Astrocyte (in vitro differentiated cells and primary cell): ENCODE results near the gene IQSEC3. TPM values are rescaled to one million over a fixed set of nuclear protein-coding genes. Genes with fewer than 3 reads are reported as not detected.

ENCODE experiments used
- DNase-seq: peaks from one replicate; pipeline ENCODE4 v3.0.0-alpha.2; 2010; ENCODE audit warnings: low read depth
- FAIRE-seq: peaks from 2 replicates; lab custom pipeline; 2011; peaks lifted over from hg19 to GRCh38; lab: Jason Lieb, UNC
- H2AFZ ChIP-seq: 2 replicates; pipeline ENCODE4 v1.6.0; 2012; ENCODE audit warnings: low read depth, low read length, inconsistent platforms
- H3K27ac ChIP-seq: 2 replicates; pipeline ENCODE4 v1.5.1; 2011; ENCODE audit warnings: low read depth, low read length, inconsistent platforms
- H3K27me3 ChIP-seq: 2 replicates; pipeline ENCODE4 v1.6.0; 2011; ENCODE audit warnings: low read length, inconsistent platforms; ENCODE audit not compliant: insufficient read depth
- H3K36me3 ChIP-seq: 2 replicates; pipeline ENCODE4 v1.5.1; 2011; ENCODE audit warnings: low read length, inconsistent platforms; ENCODE audit not compliant: insufficient read depth
- H3K4me1 ChIP-seq: 2 replicates; pipeline ENCODE4 v1.5.1; 2011; ENCODE audit warnings: low read length, inconsistent platforms; ENCODE audit not compliant: insufficient read depth
- H3K4me2 ChIP-seq: 2 replicates; pipeline ENCODE4 v1.6.0; 2012; ENCODE audit warnings: low read length, inconsistent platforms
- H3K4me3 ChIP-seq: 2 replicates; pipeline ENCODE4 v1.5.1; 2011; ENCODE audit warnings: low read depth, mild to moderate bottlenecking, low read length, inconsistent platforms; ENCODE audit not compliant: insufficient read depth
- H3K79me2 ChIP-seq: 2 replicates; pipeline ENCODE4 v1.6.0; 2012; ENCODE audit warnings: mild to moderate bottlenecking, low read length, inconsistent platforms; ENCODE audit not compliant: insufficient read depth
- H3K9ac ChIP-seq: 2 replicates; pipeline ENCODE4 v1.6.0; 2012; ENCODE audit warnings: mild to moderate bottlenecking, low read length, inconsistent platforms
- H3K9me3 ChIP-seq: 2 replicates; pipeline ENCODE4 v1.5.1; 2012; ENCODE audit warnings: low read depth, mild to moderate bottlenecking, low read length, inconsistent platforms; ENCODE audit not compliant: insufficient read depth
- H4K20me1 ChIP-seq: 2 replicates; pipeline ENCODE4 v1.6.0; 2012; ENCODE audit warnings: low read length, inconsistent platforms; ENCODE audit not compliant: insufficient read depth
- H3K27ac Mint-ChIP-seq: one replicate; pipeline ENCODE4 v1.8.0; 2021; ENCODE audit warnings: mild to moderate bottlenecking, mixed read lengths; ENCODE audit not compliant: unreplicated experiment
- H3K27me3 Mint-ChIP-seq: one replicate; pipeline ENCODE4 v1.8.0; 2021; ENCODE audit warnings: low read depth, mixed read lengths; ENCODE audit not compliant: unreplicated experiment
- H3K36me3 Mint-ChIP-seq: one replicate; pipeline ENCODE4 v1.8.0; 2021; ENCODE audit warnings: low read depth, mixed read lengths; ENCODE audit not compliant: unreplicated experiment
- H3K4me1 Mint-ChIP-seq: one replicate; pipeline ENCODE4 v1.8.0; 2021; ENCODE audit warnings: low read depth, mixed read lengths; ENCODE audit not compliant: unreplicated experiment
- H3K4me3 Mint-ChIP-seq: one replicate; pipeline ENCODE4 v1.8.0; 2021; ENCODE audit warnings: mild to moderate bottlenecking, moderate library complexity, mixed read lengths; ENCODE audit not compliant: unreplicated experiment
- H3K9me3 Mint-ChIP-seq: one replicate; pipeline ENCODE4 v1.8.0; 2021; ENCODE audit warnings: mild to moderate bottlenecking, mixed read lengths; ENCODE audit not compliant: unreplicated experiment
- EZH2 ChIP-seq: IDR thresholded peaks from 2 replicates; pipeline ENCODE4 v1.6.1; 2012; ENCODE audit warnings: mild to moderate bottlenecking, low read length, inconsistent platforms; ENCODE audit not compliant: insufficient read depth
- total RNA-seq: library from RNA; stranded (reverse); gene quantifications from 2 replicates; pipeline ENCODE4 v1.2.1, GENCODE V29; 2021
- TF ChIP-seq, protein P1 (sequence below): IDR thresholded peaks from 2 replicates; pipeline ENCODE4 v1.5.1; 2011; ENCODE audit warnings: low read depth, mild to moderate bottlenecking, inconsistent platforms, low read length, moderate library complexity; ENCODE audit not compliant: insufficient read depth

The IQSEC3 gene
- total RNA-seq, 1 donor from 2014 or later = 0.34 TPM

DNA sequence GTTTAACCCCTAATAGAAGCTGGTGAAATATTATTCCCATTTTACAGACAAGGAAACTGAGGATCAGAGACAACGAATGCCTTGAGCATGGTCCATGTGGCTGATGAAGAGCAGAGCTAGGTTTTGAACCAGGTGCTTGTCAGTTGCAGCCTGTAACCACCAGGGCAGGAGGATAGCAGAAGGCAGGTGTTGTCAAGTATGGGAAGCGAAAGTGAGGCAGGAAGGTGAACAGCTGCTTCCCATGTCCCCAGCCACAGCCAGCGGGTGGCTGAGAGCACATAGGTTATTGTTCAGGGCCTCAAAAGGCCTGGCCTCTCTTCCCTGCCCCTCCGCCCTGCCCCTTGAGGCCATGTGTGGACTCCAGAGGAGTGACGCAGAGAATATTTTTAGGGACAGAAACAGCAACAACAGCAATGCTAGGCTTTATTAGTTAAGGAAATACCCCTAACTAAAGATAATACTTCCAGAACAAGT, 39.6 kb downstream of the IQSEC3 start:
- no peak for TF ChIP-seq EZH2
- TF ChIP-seq, protein P1, sequence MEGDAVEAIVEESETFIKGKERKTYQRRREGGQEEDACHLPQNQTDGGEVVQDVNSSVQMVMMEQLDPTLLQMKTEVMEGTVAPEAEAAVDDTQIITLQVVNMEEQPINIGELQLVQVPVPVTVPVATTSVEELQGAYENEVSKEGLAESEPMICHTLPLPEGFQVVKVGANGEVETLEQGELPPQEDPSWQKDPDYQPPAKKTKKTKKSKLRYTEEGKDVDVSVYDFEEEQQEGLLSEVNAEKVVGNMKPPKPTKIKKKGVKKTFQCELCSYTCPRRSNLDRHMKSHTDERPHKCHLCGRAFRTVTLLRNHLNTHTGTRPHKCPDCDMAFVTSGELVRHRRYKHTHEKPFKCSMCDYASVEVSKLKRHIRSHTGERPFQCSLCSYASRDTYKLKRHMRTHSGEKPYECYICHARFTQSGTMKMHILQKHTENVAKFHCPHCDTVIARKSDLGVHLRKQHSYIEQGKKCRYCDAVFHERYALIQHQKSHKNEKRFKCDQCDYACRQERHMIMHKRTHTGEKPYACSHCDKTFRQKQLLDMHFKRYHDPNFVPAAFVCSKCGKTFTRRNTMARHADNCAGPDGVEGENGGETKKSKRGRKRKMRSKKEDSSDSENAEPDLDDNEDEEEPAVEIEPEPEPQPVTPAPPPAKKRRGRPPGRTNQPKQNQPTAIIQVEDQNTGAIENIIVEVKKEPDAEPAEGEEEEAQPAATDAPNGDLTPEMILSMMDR = no peak
- no peak overlapping the region for H3K4me3 ChIP-seq
- peaks cover 3% of the 10 kb centered on the region for H3K36me3 Mint-ChIP-seq
- H2AFZ ChIP-seq = no peak overlapping the region
- H3K27ac ChIP-seq = no peak overlapping the region
- H3K27ac Mint-ChIP-seq = no peak overlapping the region
- H3K27me3 ChIP-seq = peaks cover 9% of the 10 kb centered on the region
- no peaks in the 10 kb centered on the region for H3K79me2 ChIP-seq
- H3K4me1 Mint-ChIP-seq = peaks cover 4% of the 10 kb centered on the region
- peaks cover 28% of the 10 kb centered on the region for H3K27me3 Mint-ChIP-seq
- no peak for FAIRE-seq
- no peaks in the 10 kb centered on the region for H3K9me3 Mint-ChIP-seq
- no peaks in the 10 kb centered on the region for H3K36me3 ChIP-seq
- H3K9ac ChIP-seq = no peak overlapping the region
- no peaks in the 10 kb centered on the region for H3K9me3 ChIP-seq
- no peaks in the 10 kb centered on the region for H4K20me1 ChIP-seq
- H3K4me1 ChIP-seq = no peaks in the 10 kb centered on the region
- DNase-seq = no peak
- H3K4me3 Mint-ChIP-seq = no peak overlapping the region
- no peak overlapping the region for H3K4me2 ChIP-seq

DNA sequence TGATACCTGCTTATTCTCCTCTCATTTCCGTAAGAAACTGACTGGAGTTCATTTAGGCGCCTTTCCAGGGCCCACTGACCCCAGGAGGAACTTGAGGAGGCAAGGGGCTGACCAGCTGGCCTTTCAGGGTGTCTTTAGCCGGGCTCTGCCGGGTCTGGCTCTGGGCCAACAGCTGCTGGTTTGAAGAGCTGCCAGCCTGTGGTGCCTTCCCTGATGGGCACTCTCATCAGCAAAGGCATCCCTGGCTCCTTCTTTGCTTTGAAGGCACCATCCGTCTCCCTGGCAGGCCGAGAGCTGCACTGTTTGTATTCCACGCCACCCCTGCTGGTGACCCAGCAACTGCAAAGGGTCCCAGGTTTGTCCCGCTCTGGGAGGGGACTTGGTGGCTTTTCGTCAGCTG, 42.0 kb downstream of the IQSEC3 start:
- DNase-seq = no peak
- FAIRE-seq = no peak
- Histone ChIP-seq H3K4me1 (no peaks in the 10 kb centered on the region), H3K4me2 (no peak overlapping the region), H3K27me3 (peaks cover 9% of the 10 kb centered on the region), H3K36me3 (no peaks in the 10 kb centered on the region), H3K4me3 (no peak overlapping the region), H4K20me1 (no peaks in the 10 kb centered on the region), H2AFZ (no peak overlapping the region), H3K9me3 (no peaks in the 10 kb centered on the region), H3K27ac (no peak overlapping the region), H3K9ac (no peak overlapping the region), H3K79me2 (no peaks in the 10 kb centered on the region)
- H3K4me1 Mint-ChIP-seq = peaks cover 4% of the 10 kb centered on the region
- no peaks in the 10 kb centered on the region for H3K36me3 Mint-ChIP-seq
- peaks cover 29% of the 10 kb centered on the region for H3K27me3 Mint-ChIP-seq
- H3K4me3 Mint-ChIP-seq = no peak overlapping the region
- H3K27ac Mint-ChIP-seq = no peak overlapping the region
- H3K9me3 Mint-ChIP-seq = no peaks in the 10 kb centered on the region
- no peak for TF ChIP-seq EZH2
- TF ChIP-seq, protein P1 = no peak

DNA sequence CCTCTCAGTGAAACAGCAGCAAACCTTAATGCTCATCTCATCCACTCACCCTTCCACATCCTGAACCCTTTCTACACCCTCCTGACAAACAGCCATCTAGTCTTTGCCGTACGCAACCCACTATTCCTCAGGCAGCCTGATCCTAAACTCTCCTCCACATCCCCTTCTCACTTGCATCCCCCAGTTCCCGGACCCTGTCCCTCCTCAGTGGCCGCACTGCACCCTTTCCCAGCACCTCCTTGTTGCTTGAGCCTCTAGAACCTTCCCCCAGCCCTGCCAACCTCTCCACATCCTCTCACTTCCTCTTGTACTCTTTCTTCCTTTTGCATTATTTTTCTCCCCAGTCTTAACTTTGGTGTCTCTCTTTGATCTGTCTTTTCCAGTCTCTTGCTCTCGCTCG, 42.9 kb downstream of the IQSEC3 start:
- no peaks in the 10 kb centered on the region for H3K36me3 Mint-ChIP-seq
- Histone ChIP-seq H3K27me3 (peaks cover 14% of the 10 kb centered on the region), H2AFZ (no peak overlapping the region), H3K79me2 (no peaks in the 10 kb centered on the region), H3K4me2 (no peak overlapping the region), H4K20me1 (no peaks in the 10 kb centered on the region), H3K36me3 (no peaks in the 10 kb centered on the region), H3K4me1 (no peaks in the 10 kb centered on the region), H3K27ac (no peak overlapping the region), H3K9me3 (no peaks in the 10 kb centered on the region), H3K9ac (no peak overlapping the region), H3K4me3 (no peak overlapping the region)
- no peak overlapping the region for H3K27ac Mint-ChIP-seq
- H3K9me3 Mint-ChIP-seq = no peaks in the 10 kb centered on the region
- TF ChIP-seq, protein P1 = no peak
- TF ChIP-seq EZH2 = no peak
- peaks cover 36% of the 10 kb centered on the region for H3K27me3 Mint-ChIP-seq
- FAIRE-seq (no peak), DNase-seq (no peak)
- H3K4me1 Mint-ChIP-seq = peaks cover 4% of the 10 kb centered on the region
- no peak overlapping the region for H3K4me3 Mint-ChIP-seq
